Right lobe of liver (tissue), 6 donors: ENCODE results near the gene BAHD1. TPM values are rescaled to one million over a fixed set of nuclear protein-coding genes. Genes with fewer than 3 reads are reported as not detected.

Source experiments
- ATAC-seq, 4 donors: fragments of 200-7000 bp; cut with Tn5 transposase; one replicate each; pipeline ENCODE4 v1.9.1; 2020; ENCODE audit warnings: mild to moderate bottlenecking in 4 of 4, moderate library complexity in 4 of 4
- DNase-seq, 3 donors: peaks; one replicate each; pipeline ENCODE4 v3.0.0-alpha.2; 2020
- H3K27ac ChIP-seq, 3 donors: fragments of 200-600 bp; one replicate each; pipeline ENCODE4 v1.8.0; 2022
- H3K27me3 ChIP-seq, 2 donors: fragments of 200-600 bp; one replicate each; pipeline ENCODE4 v1.8.0; 2022
- H3K36me3 ChIP-seq, 4 donors: fragments of 200-600 bp; sonication (generic) in 1 of 4; one replicate each; pipeline versions ENCODE4 v1.5.1 to v1.8.0; 2017 to 2022; ENCODE audit warnings: control low read depth in 1 of 4
- H3K4me1 ChIP-seq, 4 donors: fragments of 200-600 bp; sonication (generic) in 1 of 4; one replicate each; pipeline versions ENCODE4 v1.5.1 to v1.8.0; 2017 to 2022; ENCODE audit warnings: control low read depth in 1 of 4
- H3K4me3 ChIP-seq, 3 donors: fragments of 200-600 bp; one replicate each; pipeline ENCODE4 v1.8.0; 2022
- H3K9me3 ChIP-seq, 4 donors: fragments of 200-600 bp; sonication (generic) in 1 of 4; one replicate each; pipeline versions ENCODE4 v1.5.1 to v1.8.0; 2017 to 2022; ENCODE audit warnings: control low read depth in 1 of 4
- CTCF ChIP-seq, 4 donors: fragments of 200-600 bp in 3 of 4; fragments of 450-650 bp in 1 of 4; IDR thresholded peaks; one replicate each; pipeline versions ENCODE4 v1.5.1 to v1.8.0; 2016 to 2022; ENCODE audit warnings: antibody characterized with exemption in 4 of 4, mild to moderate bottlenecking in 2 of 4
- POLR2A ChIP-seq: fragments of 450-650 bp; IDR thresholded peaks from one replicate; pipeline ENCODE4 v1.6.1; 2017; ENCODE audit warnings: antibody characterized with exemption, mild to moderate bottlenecking
- WGBS: methylation state at CpG from one replicate; pipeline ENCODE4 v1.1.6; 2018; ENCODE audit warnings: low coverage, low lambda C conversion rate; ENCODE audit not compliant: insufficient coverage; ENCODE audit errors: missing lambda C conversion rate; 5-methylcytosine and 5-hydroxymethylcytosine counted together
- intact Hi-C, 2 donors: fragments of 100-400 bp; cut with DNase I; formaldehyde crosslinking; loops; one replicate each; pipeline versions ENCODE4 v1.11.2 to v1.14.1; 2022
- long read RNA-seq: library from polyadenylated mRNA; unstranded; transcript quantifications from one replicate; pipeline ENCODE4 v2.0.0, GENCODE V29; 2019
- total RNA-seq, 6 experiments: library from RNA; depleted of rRNA in 2 of 6; stranded (reverse); fragments of >200 nt in 2 of 6; fragmentation: NEBNext Ultra II Directional in 3 of 6; extraction: Animal tissue kit (Norgen Biotek cat#: 25700) in 3 of 6; gene quantifications; one replicate each; pipeline versions ENCODE4 v1.1.0 to v1.2.4, GENCODE V29; 2016 to 2023
- donor health status: DM: no; HTN: yes; CAD: no.
- donor health status: DM: no; HTN: no; CAD: no.
- donor health status: DM: no; HTN: no; CAD: no.
- donor health status: DM: no; HTN: yes; CAD: no.
- donor health status: DM: no; HTN: yes; CAD: no.

BAHD1 gene
- total RNA-seq: 10 to 100 TPM in 1 of 6 experiments, 1 to 10 TPM in 5; 6.5 to 10.5 (median 9.0) TPM
- long read RNA-seq, partial matches to known transcripts: 0 of 1 reads
- long read RNA-seq, other reads (novel, unspliced or antisense): 1 of 1 reads

- H3K27me3 ChIP-seq: no peaks in the 10 kb centered on the region
- peak; percentile 85 to 91 (median 90) for ATAC-seq
- peak in 2 of 4 donors; percentile 1 to 5 for TF ChIP-seq CTCF (IDR thresholded peaks at IDR 0.05)
- TF ChIP-seq POLR2A: no peak
- H3K9me3 ChIP-seq: no peaks in the 10 kb centered on the region
- peak within 1 kb of the TSS in 2 of 3 donors; percentile 49 to 54 for H3K27ac ChIP-seq
- H3K4me3 ChIP-seq: peak within 1 kb of the TSS; percentile 72 to 89 (median 84)
- WGBS: 0% methylated on average over 15 of the region's 119 CpGs
- H3K4me1 ChIP-seq: peaks cover 0 to 13% (median 2%) of the 10 kb centered on the region in 4 donors
- peak; percentile 98 for DNase-seq
- intact Hi-C loops: no loop called here
- no peaks in the 10 kb centered on the region for H3K36me3 ChIP-seq
These were observed at the start of gene BAHD1 for GRCh38 chr15:40440743-40441564. Gene BAHD1, plus strand, starts transcription at chr15:40440953. Its CDS starts 17,512 bp downstream, at chr15:40458465.

GRCh38 chr15:40392986-40393948 lies 47.5 kb upstream of the BAHD1 start:
- DNase-seq (no peak), ATAC-seq (no peak)
- intact Hi-C loops: no loop called here
- no peak overlapping the region for H3K4me3 ChIP-seq
- H3K27ac ChIP-seq: no peak overlapping the region
- H3K36me3 ChIP-seq: peaks cover 0 to 28% (median 0%) of the 10 kb centered on the region in 4 donors
- H3K9me3 ChIP-seq: no peaks in the 10 kb centered on the region
- no peak for TF ChIP-seq CTCF (IDR thresholded peaks at IDR 0.05)
- TF ChIP-seq POLR2A: no peak
- H3K27me3 ChIP-seq: no peaks in the 10 kb centered on the region
- 81% methylated on average over 4 of the region's 4 CpGs for WGBS
- peaks cover 0 to 26% (median 6%) of the 10 kb centered on the region in 4 donors for H3K4me1 ChIP-seq

- Histone ChIP-seq H3K9me3 (no peaks in the 10 kb centered on the region), H3K4me3 (no peak overlapping the region), H3K27ac (no peak overlapping the region), H3K4me1 (no peaks in the 10 kb centered on the region), H3K27me3 (no peaks in the 10 kb centered on the region), H3K36me3 (peaks cover 0 to 10% (median 0%) of the 10 kb centered on the region in 4 donors)
- no peak for ATAC-seq
- 86% methylated on average over 7 of the region's 8 CpGs for whole genome bisulfite sequencing
- TF ChIP-seq POLR2A (no peak), CTCF (IDR thresholded peaks at IDR 0.05) (no peak)
- DNase-seq: no peak
- intact Hi-C loops: no loop called here
These were observed 42.9 kb upstream of the BAHD1 start for GRCh38 chr15:40397688-40398412.

GRCh38 chr15:40398413-40398873 lies 42.3 kb upstream of the BAHD1 start:
- Histone ChIP-seq H3K9me3 (no peaks in the 10 kb centered on the region), H3K36me3 (peaks cover 0 to 5% (median 0%) of the 10 kb centered on the region in 4 donors), H3K4me3 (no peak overlapping the region), H3K27me3 (no peaks in the 10 kb centered on the region), H3K4me1 (no peaks in the 10 kb centered on the region), H3K27ac (no peak overlapping the region)
- WGBS: 43% methylated on average over 2 of the region's 4 CpGs
- no peak for DNase-seq
- ATAC-seq: peak; percentile 58 to 61 (median 60)
- intact Hi-C loops: no loop called here
- TF ChIP-seq CTCF (IDR thresholded peaks at IDR 0.05) (no peak), POLR2A (no peak)
